Activated naive CD8-positive, alpha-beta T cell treated with anti-CD3 and anti-CD28 coated beads for 36 hours (primary cell): ENCODE results near the gene KIF4B. TPM values are rescaled to one million over a fixed set of nuclear protein-coding genes. Genes with fewer than 3 reads are reported as not detected.

Experiments used
- DNase-seq: peaks from one replicate; pipeline ENCODE4 v3.0.0; 2021
- H3K27ac Mint-ChIP-seq: one replicate; pipeline ENCODE4 v1.8.0; 2022; ENCODE audit warnings: mild to moderate bottlenecking, moderate library complexity, mixed read lengths
- H3K27me3 Mint-ChIP-seq: one replicate; pipeline ENCODE4 v1.8.0; 2022; ENCODE audit warnings: mild to moderate bottlenecking, mixed read lengths
- H3K36me3 Mint-ChIP-seq: one replicate; pipeline ENCODE4 v1.8.0; 2021; ENCODE audit warnings: mild to moderate bottlenecking, mixed read lengths
- H3K4me1 Mint-ChIP-seq: one replicate; pipeline ENCODE4 v1.8.0; 2021; ENCODE audit warnings: mixed read lengths
- H3K4me3 Mint-ChIP-seq: one replicate; pipeline ENCODE4 v1.8.0; 2022; ENCODE audit warnings: mild to moderate bottlenecking, moderate library complexity, mixed read lengths
- H3K9me3 Mint-ChIP-seq: one replicate; pipeline ENCODE4 v1.8.0; 2022; ENCODE audit warnings: mixed read lengths
- total RNA-seq, 2 experiments: library from RNA; stranded (reverse); gene quantifications; one replicate each; pipeline ENCODE4 v1.2.3, GENCODE V29; 2021

KIF4B gene
- total RNA-seq, 2 experiments from 2014 or later = not detected

DNA sequence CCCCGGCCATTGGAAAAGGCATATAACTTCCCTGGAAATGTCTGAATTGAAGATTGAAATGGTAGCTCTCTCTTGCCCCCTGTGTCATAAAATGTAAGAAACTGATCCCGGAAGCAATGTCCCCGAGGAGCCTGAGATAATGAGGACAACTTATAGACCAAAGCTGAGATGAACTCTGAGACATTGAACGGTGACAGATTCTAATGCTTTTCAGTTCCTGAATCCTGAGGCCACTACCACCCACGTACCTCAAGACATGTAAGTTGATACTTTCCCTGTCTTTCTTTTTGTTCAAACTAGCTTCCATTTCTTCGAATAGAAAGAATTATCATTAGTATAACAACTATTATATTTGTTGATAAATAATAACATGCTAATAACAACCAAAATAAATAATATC, 51.0 kb downstream of the KIF4B start:
- H3K27ac Mint-ChIP-seq = no peak overlapping the region
- DNase-seq = no peak
- H3K4me1 Mint-ChIP-seq = no peaks in the 10 kb centered on the region
- no peaks in the 10 kb centered on the region for H3K36me3 Mint-ChIP-seq
- peaks cover 7% of the 10 kb centered on the region for H3K27me3 Mint-ChIP-seq
- peaks cover 5% of the 10 kb centered on the region for H3K9me3 Mint-ChIP-seq
- H3K4me3 Mint-ChIP-seq = no peak overlapping the region

DNA sequence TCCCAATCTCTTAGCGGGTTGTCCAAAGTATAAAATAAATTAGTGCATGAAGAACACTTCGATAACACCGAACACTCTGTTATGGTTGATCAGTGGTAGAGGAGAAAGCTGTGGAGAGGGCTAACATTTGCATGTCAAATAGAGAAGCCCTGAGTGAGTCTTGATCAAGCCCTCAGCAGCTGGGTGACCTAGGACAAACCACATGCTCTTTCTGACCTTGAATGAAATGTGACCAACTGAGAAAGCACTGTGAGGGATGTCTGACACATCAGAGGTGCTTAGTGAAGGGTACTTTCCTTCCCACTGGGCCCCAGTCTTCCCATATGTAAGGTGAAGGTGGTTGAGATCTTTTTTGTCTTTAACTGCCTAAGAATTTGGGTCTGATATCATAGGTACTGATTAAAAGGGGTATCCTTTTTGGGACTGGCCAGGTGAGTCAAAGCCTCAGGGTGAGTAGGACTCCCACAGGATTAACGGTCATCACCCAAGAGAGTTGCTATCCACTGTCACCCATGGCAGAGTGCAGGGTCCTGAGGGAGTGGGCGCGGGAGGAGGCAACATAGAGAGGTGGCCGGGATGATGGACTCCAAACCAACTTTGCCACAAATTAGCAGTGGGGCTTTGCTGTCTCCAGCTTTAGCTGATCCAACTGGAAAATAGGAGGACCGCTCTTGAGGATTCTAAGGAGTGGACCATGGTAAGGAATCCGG, 53.5 kb downstream of the KIF4B start:
- H3K4me3 Mint-ChIP-seq = no peak overlapping the region
- H3K27ac Mint-ChIP-seq = no peak overlapping the region
- no peak for DNase-seq
- H3K36me3 Mint-ChIP-seq = no peaks in the 10 kb centered on the region
- H3K9me3 Mint-ChIP-seq = no peaks in the 10 kb centered on the region
- no peaks in the 10 kb centered on the region for H3K4me1 Mint-ChIP-seq
- peaks cover 4% of the 10 kb centered on the region for H3K27me3 Mint-ChIP-seq

Other genes starting within 250 kb of the KIF4B start
- under 1 TPM in 1 of 2 experiments, not detected in 1; 0.08 TPM for gene FAXDC2, start 163.2 kb upstream of the KIF4B start, total RNA-seq
- 10 to 100 TPM; 53.7 to 53.9 TPM for gene CNOT8, start 155.1 kb upstream of the KIF4B start, total RNA-seq
- gene GEMIN5, start 75.5 kb upstream of the KIF4B start, total RNA-seq = 10 to 100 TPM; 41.9 to 44.8 TPM
- 10 to 100 TPM; 75.3 to 91.0 TPM for gene MRPL22, start 72.7 kb upstream of the KIF4B start, total RNA-seq